Spinal cord (tissue), 10 donors: Measurements from ENCODE around the gene FH. TPM values are rescaled to one million over a fixed set of nuclear protein-coding genes. Genes with fewer than 3 reads are reported as not detected.

Source experiments
- DNase-seq, 6 donors: peaks; one replicate each; pipeline versions ENCODE4 v3.0.0 to v3.0.0-alpha.2; 2013 to 2015; ENCODE audit warnings: low spot score in 6 of 6, low read depth in 4 of 6
- H3K27ac ChIP-seq: one replicate; pipeline ENCODE4 v1.5.1; 2013; ENCODE audit warnings: low read depth, low read length, control low read depth
- H3K27me3 ChIP-seq: one replicate; pipeline ENCODE4 v1.6.1; 2013; ENCODE audit warnings: low read length; ENCODE audit not compliant: control insufficient read depth, insufficient read depth
- H3K36me3 ChIP-seq: one replicate; pipeline ENCODE4 v1.6.1; 2013; ENCODE audit warnings: low read length; ENCODE audit not compliant: control insufficient read depth, insufficient read depth
- H3K4me1 ChIP-seq: one replicate; pipeline ENCODE4 v1.6.1; 2013; ENCODE audit warnings: low read length; ENCODE audit not compliant: control insufficient read depth, insufficient read depth
- H3K4me3 ChIP-seq: one replicate; pipeline ENCODE4 v1.5.1; 2013; ENCODE audit warnings: low read depth, low read length, control low read depth
- H3K9me3 ChIP-seq: one replicate; pipeline ENCODE4 v1.6.1; 2013; ENCODE audit warnings: low read length; ENCODE audit not compliant: control insufficient read depth, insufficient read depth
- WGBS: methylation state at CpG from one replicate; pipeline ENCODE4 v1.1.5; 2013; ENCODE audit warnings: missing lambda C conversion rate; ENCODE audit not compliant: insufficient coverage; 5-methylcytosine and 5-hydroxymethylcytosine counted together
- long read RNA-seq, 4 donors: transcript quantifications; one replicate each; lab custom pipeline, GENCODE V29; 2026
- polyA plus RNA-seq, 2 donors: library from polyadenylated mRNA; unstranded; fragments of 120-200 nt; gene quantifications; one replicate each; pipeline ENCODE4 v1.2.1, GENCODE V29; 2013; ENCODE audit not compliant: insufficient read length in 2 of 2
- total RNA-seq, 2 donors: library from RNA; depleted of rRNA in 1 of 2; stranded (reverse); fragments of 120-200 nt in 1 of 2; fragments of >200 nt in 1 of 2; gene quantifications; one replicate each; pipeline versions ENCODE4 v1.2.3 to v1.2.4, GENCODE V29; 2013 to 2014
- donor health status: healthy.

Gene FH
- 10 to 100 TPM; 54.7 to 61.3 TPM for total RNA-seq
- 10 to 100 TPM; 81.2 to 94.4 TPM for polyA plus RNA-seq
- long read RNA-seq, donor 1, transcript FH-201 (10 exons, 1,797 nt): major isoform, 20 of 75 reads
- long read RNA-seq, donor 1, partial matches to known transcripts: 55 of 75 reads
- long read RNA-seq, donor 1, other reads (novel, unspliced or antisense): 0 of 75 reads
- long read RNA-seq, donor 2, transcript FH-201 (10 exons, 1,797 nt): major isoform, 7 of 16 reads
- long read RNA-seq, donor 2, partial matches to known transcripts: 9 of 16 reads
- long read RNA-seq, donor 2, other reads (novel, unspliced or antisense): 0 of 16 reads
- long read RNA-seq, donor 3, transcript FH-201 (10 exons, 1,797 nt): major isoform, 10 of 33 reads
- long read RNA-seq, donor 3, partial matches to known transcripts: 23 of 33 reads
- long read RNA-seq, donor 3, other reads (novel, unspliced or antisense): 0 of 33 reads
- long read RNA-seq, donor 4, transcript FH-201 (10 exons, 1,797 nt): major isoform, 15 of 68 reads
- long read RNA-seq, donor 4, partial matches to known transcripts: 53 of 68 reads
- long read RNA-seq, donor 4, other reads (novel, unspliced or antisense): 0 of 68 reads

DNA sequence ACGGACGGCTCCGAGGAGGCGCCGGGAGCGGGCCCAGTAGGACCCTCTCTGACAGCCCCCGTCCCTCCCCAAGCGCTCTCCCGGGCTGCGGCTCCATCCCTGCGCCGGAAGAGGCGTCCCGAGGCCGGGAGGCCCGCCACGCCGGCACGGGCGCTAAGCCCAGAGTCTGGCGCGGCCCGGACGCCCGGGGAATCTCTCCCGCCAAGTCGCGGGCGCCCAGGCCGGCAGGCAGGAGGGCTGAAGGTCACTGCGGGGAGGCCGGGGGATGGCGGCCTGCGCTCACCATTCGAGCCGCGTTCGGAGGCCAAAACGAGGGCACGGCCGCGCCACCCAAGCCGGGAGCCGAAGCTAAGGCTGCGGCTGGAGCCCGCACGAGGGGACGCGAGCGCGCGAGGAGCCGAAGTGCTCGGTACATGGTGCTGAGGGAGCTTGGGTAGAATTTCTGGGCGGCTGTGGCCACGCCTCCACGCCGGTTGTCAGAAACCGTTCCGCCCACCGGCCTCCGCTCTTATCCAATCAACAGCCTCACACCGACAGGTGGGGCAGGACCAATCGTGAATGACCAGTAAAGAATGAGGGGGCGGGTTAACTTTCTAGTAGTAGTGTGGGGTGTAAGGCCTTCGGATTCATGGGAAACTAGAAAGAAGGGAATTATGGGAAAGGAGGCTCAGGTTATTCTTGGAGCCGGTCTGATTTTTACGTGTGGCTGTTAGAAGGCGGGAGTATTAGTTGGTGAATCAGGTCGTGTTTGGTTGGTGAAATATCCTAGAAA lies at the start of gene FH:
Gene FH, minus strand, starts transcription at position 448 of the 772 bp plus-strand sequence. Its CDS starts 33 bp downstream, at position 415.
- 0% methylated on average over 67 of the region's 70 CpGs for WGBS
- H3K9me3 ChIP-seq: no peaks in the 10 kb centered on the region
- H3K4me3 ChIP-seq: peak within 1 kb of the TSS; percentile 36
- H3K27me3 ChIP-seq: peaks cover 3% of the 10 kb centered on the region
- DNase-seq: peak; percentile 90 to 100 (median 97)
- peak within 1 kb of the TSS; percentile 84 for H3K27ac ChIP-seq
- H3K36me3 ChIP-seq: no peaks in the 10 kb centered on the region
- H3K4me1 ChIP-seq: no peaks in the 10 kb centered on the region

DNA sequence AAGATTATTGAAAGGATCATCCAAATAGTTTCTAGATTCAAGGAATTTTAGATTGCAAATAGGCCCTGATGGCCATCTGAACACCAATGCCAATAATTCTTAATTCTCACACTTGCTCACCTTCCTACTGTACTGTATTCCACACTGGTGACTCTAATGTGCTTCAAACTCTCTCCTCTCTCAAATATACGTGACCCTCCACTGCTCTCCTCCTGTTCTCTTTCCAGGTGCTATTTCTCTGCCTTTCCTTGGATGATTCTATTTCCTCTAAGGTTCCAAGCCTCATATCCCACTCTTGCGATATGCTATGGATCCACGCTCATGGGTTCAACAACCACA lies 41.3 kb upstream of the FH start:
- H3K27me3 ChIP-seq: no peaks in the 10 kb centered on the region
- no peaks in the 10 kb centered on the region for H3K9me3 ChIP-seq
- no peaks in the 10 kb centered on the region for H3K36me3 ChIP-seq
- H3K4me3 ChIP-seq: no peak overlapping the region
- WGBS: 100% methylated on average over 3 of the region's 3 CpGs
- no peak for DNase-seq
- no peak overlapping the region for H3K27ac ChIP-seq
- no peaks in the 10 kb centered on the region for H3K4me1 ChIP-seq

DNA sequence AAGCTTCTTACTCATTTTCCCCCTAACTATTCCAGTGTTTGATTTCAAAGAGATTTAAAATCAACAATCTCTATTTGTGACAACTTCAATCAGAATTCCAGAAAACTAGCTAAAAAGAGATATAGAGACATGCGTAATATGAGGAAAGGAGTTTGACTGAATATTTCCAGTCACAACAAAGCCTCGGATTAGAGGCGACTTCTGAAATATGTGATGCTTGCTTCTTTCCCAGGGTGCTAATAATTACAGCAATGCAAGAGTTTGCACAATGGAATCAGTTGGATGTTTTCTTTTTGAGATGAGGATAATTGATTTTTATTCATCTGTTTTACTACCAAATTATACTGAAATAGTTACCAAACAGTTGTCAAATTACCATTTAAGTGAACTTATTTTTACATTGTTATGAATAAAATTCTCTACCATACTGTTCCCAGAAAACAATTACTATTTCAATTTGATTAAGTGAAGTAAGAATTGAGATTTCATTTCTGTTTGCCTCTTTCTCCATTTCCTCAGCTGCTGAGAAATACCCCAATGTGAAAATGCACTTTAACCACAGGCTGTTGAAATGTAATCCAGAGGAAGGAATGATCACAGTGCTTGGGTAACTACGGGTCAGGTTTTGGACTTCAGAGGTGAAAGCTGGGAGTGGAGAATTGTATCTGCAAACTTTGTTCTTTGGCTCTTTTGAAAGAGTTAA lies 40.7 kb upstream of the FH start:
- H3K36me3 ChIP-seq: no peaks in the 10 kb centered on the region
- H3K4me1 ChIP-seq: no peaks in the 10 kb centered on the region
- H3K9me3 ChIP-seq: no peaks in the 10 kb centered on the region
- DNase-seq: peak in 1 of 6 donors; percentile 29
- no peak overlapping the region for H3K4me3 ChIP-seq
- no peaks in the 10 kb centered on the region for H3K27me3 ChIP-seq
- no peak overlapping the region for H3K27ac ChIP-seq
- no CpG with 5 or more reads among the region's 4 CpGs for WGBS

GRCh38 chr1:241557551-241558193 lies 38.1 kb upstream of the FH start:
- no peaks in the 10 kb centered on the region for H3K36me3 ChIP-seq
- DNase-seq: no peak
- H3K27me3 ChIP-seq: no peaks in the 10 kb centered on the region
- H3K4me1 ChIP-seq: no peaks in the 10 kb centered on the region
- no CpG with 5 or more reads among the region's 5 CpGs for WGBS
- H3K27ac ChIP-seq: no peak overlapping the region
- no peaks in the 10 kb centered on the region for H3K9me3 ChIP-seq
- H3K4me3 ChIP-seq: no peak overlapping the region

GRCh38 chr1:241557031-241557430 lies 37.5 kb upstream of the FH start:
- DNase-seq: no peak
- Histone ChIP-seq H3K36me3 (no peaks in the 10 kb centered on the region), H3K27me3 (no peaks in the 10 kb centered on the region), H3K4me1 (no peaks in the 10 kb centered on the region), H3K4me3 (no peak overlapping the region), H3K27ac (no peak overlapping the region), H3K9me3 (no peaks in the 10 kb centered on the region)
- WGBS: 84% methylated on average over 2 of the region's 5 CpGs

DNA sequence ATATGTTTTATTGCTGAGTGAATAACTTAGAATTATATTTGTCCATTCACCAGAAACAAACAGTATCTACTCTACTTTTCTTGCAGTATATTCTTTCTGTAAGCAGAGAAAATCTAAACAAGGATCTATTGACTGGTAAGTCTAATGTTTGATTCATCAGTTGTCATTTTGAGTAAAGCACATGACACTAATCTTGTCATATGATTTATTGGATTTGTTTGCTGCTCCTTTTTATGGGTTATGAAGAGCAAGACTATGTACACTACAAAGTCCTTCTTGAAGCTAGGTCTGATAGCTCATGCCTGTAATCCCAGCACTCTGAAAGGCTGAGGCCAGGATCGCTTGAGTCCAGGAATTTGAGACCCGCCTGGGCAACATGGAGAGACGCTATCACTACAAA lies 36.0 kb upstream of the FH start:
- no peaks in the 10 kb centered on the region for H3K4me1 ChIP-seq
- H3K27me3 ChIP-seq: no peaks in the 10 kb centered on the region
- WGBS: no CpG with 5 or more reads among the region's 3 CpGs
- no peak overlapping the region for H3K27ac ChIP-seq
- H3K9me3 ChIP-seq: no peaks in the 10 kb centered on the region
- DNase-seq: no peak
- H3K4me3 ChIP-seq: no peak overlapping the region
- H3K36me3 ChIP-seq: no peaks in the 10 kb centered on the region

DNA sequence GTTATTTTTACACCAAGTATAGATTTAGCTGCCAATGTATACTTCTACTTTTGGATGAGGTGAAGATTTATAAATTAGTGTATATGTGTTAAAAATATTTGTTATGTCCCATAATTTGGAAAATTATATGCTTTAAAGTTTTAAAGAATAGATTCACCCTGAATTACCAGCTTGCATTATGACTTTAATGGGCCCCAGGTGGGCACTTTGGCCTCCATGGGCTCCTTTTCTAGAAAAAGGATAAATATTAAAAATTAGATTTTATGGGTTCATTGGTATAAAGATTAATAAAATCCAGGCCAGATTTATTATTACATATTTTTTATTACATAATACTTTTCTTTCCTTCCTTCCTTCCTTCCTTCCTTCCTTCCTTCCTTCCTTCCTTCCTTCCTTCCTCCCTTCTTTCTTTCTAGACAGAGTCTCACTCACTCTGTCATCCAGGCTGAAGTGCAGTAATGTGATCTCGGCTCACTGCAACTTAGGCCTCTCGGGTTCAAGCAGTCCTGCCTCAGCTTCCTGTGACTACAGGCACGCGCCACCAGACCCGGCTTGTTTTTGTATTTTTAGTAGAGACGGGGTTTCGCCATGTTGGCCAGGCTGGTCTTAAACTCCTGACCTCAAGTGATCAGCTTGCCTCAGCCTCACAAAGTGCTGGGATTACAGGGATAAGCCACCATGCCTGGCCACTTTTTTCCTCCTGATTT lies 34.5 kb upstream of the FH start:
- Histone ChIP-seq H3K4me1 (no peaks in the 10 kb centered on the region), H3K36me3 (no peaks in the 10 kb centered on the region), H3K27me3 (no peaks in the 10 kb centered on the region), H3K27ac (no peak overlapping the region), H3K9me3 (no peaks in the 10 kb centered on the region), H3K4me3 (no peak overlapping the region)
- WGBS: 100% methylated on average over 6 of the region's 7 CpGs
- no peak for DNase-seq

- WGBS: 95% methylated on average over 13 of the region's 22 CpGs
- DNase-seq: no peak
- Histone ChIP-seq H3K36me3 (no peaks in the 10 kb centered on the region), H3K4me3 (no peak overlapping the region), H3K27ac (no peak overlapping the region), H3K27me3 (no peaks in the 10 kb centered on the region), H3K4me1 (no peaks in the 10 kb centered on the region), H3K9me3 (no peaks in the 10 kb centered on the region)
Measured at GRCh38 chr1:241551759-241552638, 32.4 kb upstream of the FH start.
